ENCODE results near the gene SAA1.

- TF ChIP-seq POLR2A (IDR thresholded peaks at IDR 0.05; ENCODE audit: low read depth, low read length) (no peak), TAF1 (IDR thresholded peaks at IDR 0.05; ENCODE audit: borderline replicate concordance, low read depth, low read length) (no peak)
Measured at GRCh38 chr11:18264035-18264434, 2.0 kb upstream of the SAA1 start.

Measured in GM12892 (cell line).